Activated T-helper 1 cell treated with anti-CD3 and anti-CD28 coated beads, Interleukin-12 subunit alpha, Interleukin-12 subunit beta, Interleukin-2, Interleukin-4 antibody, amounts not matched to agents 30 ng/mL and 10 ng/mL and 1 ng/mL, durations not matched to agents 14 hours and 24 hours and 36 hours (primary cell): ENCODE measurements around the gene TEAD4. TPM values are rescaled to one million over a fixed set of nuclear protein-coding genes. Genes with fewer than 3 reads are reported as not detected.

ENCODE experiments used
- DNase-seq: peaks from one replicate; pipeline ENCODE4 v3.0.0; 2021; ENCODE audit warnings: low spot score
- H3K27ac Mint-ChIP-seq: one replicate; pipeline ENCODE4 v1.8.0; 2021; ENCODE audit warnings: mild to moderate bottlenecking, mixed read lengths
- H3K27me3 Mint-ChIP-seq: one replicate; pipeline ENCODE4 v1.8.0; 2022; ENCODE audit warnings: mild to moderate bottlenecking, moderate library complexity, mixed read lengths; ENCODE audit not compliant: insufficient read depth
- H3K36me3 Mint-ChIP-seq: one replicate; pipeline ENCODE4 v1.8.0; 2021; ENCODE audit warnings: low read depth, mixed read lengths
- H3K4me1 Mint-ChIP-seq: one replicate; pipeline ENCODE4 v1.8.0; 2021; ENCODE audit warnings: low read depth, mixed read lengths
- H3K4me3 Mint-ChIP-seq: one replicate; pipeline ENCODE4 v1.8.0; 2021; ENCODE audit warnings: mild to moderate bottlenecking, moderate library complexity, mixed read lengths
- H3K9me3 Mint-ChIP-seq: one replicate; pipeline ENCODE4 v1.8.0; 2021; ENCODE audit warnings: mixed read lengths
- intact Hi-C: fragments of 100-400 bp; cut with micrococcal nuclease; formaldehyde crosslinking; loops from one replicate; pipeline ENCODE4 v1.15.1; 2024
- total RNA-seq: library from RNA; stranded (reverse); gene quantifications from 2 replicates; pipeline ENCODE4 v1.2.3, GENCODE V29; 2022

The TEAD4 gene
- total RNA-seq, 1 donor from 2014 or later, result 11.5 TPM

DNA sequence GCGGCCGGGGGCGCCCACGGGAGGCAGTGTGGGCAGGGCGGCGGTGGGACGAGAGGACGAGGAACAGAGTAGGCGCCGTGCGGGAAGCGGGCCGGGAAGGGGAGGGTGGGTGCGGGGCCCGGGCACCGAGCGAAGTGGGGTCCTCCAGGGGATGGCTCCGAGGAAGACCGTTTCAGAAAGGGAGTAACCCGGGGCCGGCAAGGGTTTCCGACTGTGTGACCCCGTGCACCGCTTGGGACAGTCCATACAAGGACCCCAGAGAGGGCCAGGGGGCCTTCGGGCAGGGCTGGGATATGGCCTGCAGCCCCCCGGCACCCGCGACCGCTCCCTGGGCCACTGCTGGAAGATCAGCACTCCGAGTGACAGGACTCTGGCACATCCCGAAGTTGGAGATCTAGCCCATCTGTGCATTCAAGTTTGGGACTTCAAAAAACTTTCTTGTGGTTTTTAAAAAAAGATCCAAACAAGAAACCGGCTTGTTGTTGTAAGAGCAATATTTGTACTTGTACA is 118.4 kb downstream of the TEAD4 start:
- peaks cover 39% of the 10 kb centered on the region for H3K27me3 Mint-ChIP-seq
- DNase-seq, result no peak
- H3K27ac Mint-ChIP-seq, result no peak overlapping the region
- peak overlapping the region; percentile 75 for H3K4me3 Mint-ChIP-seq
- H3K36me3 Mint-ChIP-seq, result no peaks in the 10 kb centered on the region
- intact Hi-C loops, result loop anchor here (2.0 to 5.0 kb wide), 3 partner anchors 187 to 1245 kb away; partner anchors contain the start of genes ITFG2, TIGAR and TULP3
- H3K9me3 Mint-ChIP-seq, result no peaks in the 10 kb centered on the region
- H3K4me1 Mint-ChIP-seq, result peaks cover 10% of the 10 kb centered on the region

DNA sequence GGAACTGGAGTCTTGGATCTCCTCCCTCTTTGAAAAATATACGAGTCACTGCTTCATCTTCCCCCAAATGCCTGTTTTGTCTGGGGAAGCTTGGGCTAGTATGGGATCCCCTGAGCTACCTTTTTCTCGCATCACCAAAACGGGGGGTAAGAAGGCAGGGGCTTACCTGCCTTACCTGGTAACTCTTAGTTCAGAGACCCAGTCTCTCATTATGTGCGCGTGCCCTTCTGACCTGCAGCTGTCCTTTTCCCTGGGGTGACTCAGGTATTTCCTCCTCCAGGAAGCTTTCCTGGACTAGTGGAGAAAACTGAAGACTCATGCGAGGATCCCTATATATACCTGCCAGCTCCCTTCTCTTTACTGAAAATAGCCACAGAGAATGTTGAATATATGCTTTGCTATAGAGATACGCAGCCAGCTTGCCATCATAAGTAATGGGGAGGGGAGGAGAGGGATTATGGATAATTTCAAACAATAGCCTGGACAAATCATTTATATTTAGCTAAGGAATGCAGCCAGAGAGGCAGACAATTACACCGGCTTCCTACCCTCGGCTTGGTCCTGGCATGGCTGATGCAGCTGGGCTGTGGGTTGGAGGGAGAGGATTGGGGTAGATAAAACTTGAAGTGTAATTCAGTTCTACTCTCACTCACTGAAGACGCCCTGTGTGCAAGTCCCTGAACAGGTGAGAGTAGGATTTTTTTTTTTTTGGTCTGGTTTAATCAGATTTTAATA is 119.1 kb downstream of the TEAD4 start:
- intact Hi-C loops, result loop anchor here (5.0 kb wide), 1 partner anchor 1244 kb away; the partner anchor contains the start of gene TIGAR
- H3K27ac Mint-ChIP-seq, result no peak overlapping the region

DNA sequence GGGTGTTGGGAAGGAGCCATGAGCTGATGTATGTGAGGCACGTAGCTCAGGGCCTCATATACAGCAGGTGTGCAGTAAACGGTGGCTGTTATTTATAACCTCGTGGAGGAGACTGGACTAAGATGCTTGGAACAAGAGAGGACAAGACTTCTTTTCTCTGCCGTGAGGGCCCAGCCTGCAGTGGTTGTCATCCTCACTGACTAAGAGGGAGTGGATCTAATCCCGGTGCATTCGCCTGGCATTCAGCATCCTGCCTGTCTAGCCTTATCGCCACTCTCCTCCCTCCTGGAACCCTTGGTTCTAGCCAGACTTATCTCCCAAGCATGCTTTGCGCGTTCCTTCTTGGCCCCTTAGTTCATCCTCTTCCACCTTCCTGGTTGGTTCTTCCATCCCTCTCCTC is 121.9 kb downstream of the TEAD4 start:
- intact Hi-C loops, result no loop called here
- Mint-ChIP-seq H3K9me3 (no peaks in the 10 kb centered on the region), H3K4me3 (no peak overlapping the region), H3K4me1 (no peaks in the 10 kb centered on the region), H3K36me3 (no peaks in the 10 kb centered on the region), H3K27ac (no peak overlapping the region), H3K27me3 (peaks cover 30% of the 10 kb centered on the region)
- no peak for DNase-seq

More for the DNA sequence above, 119.1 kb downstream of the TEAD4 start:
- Mint-ChIP-seq H3K36me3 (no peaks in the 10 kb centered on the region), H3K9me3 (no peaks in the 10 kb centered on the region), H3K4me1 (peaks cover 8% of the 10 kb centered on the region), H3K27me3 (peaks cover 38% of the 10 kb centered on the region), H3K4me3 (peak overlapping the region; percentile 75)
- no peak for DNase-seq

GRCh38 chr12:3081886-3082285 is 122.7 kb downstream of the TEAD4 start:
- Mint-ChIP-seq H3K27ac (no peak overlapping the region), H3K4me1 (no peaks in the 10 kb centered on the region), H3K9me3 (no peaks in the 10 kb centered on the region), H3K36me3 (no peaks in the 10 kb centered on the region), H3K4me3 (no peak overlapping the region), H3K27me3 (peaks cover 29% of the 10 kb centered on the region)
- DNase-seq, result no peak
- intact Hi-C loops, result no loop called here

DNA sequence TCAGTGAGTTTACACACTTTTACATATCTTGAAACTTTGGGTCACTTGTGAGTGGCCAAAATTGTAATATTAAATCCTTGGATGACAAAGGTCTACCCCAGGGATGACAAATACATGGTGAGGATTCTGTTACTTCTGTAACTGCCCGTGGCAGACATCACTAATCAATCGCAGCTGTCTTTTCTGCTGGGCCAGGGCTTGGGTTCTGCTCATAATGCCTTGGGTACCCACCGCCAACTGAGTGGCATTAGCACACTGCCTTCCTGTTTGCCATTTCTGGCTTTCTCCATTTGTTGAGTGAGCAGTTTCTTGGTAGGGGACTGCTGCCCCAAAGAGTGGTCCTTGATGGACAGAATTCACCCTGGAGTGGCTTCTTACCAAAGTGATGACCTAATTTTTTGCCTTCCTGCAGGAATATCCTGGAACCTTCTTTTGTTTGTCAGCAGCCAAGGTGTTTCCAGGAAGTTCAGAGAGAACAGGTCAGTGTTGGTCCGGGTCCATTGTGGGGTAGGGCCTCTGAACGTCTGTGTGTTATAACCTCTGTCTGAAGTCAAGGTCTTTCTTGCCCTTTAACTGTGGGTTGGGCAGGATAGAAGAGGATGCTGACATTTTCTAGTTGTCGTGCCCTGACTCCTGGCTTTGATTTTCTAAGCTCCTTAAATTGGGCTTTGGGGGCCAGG is 124.2 kb downstream of the TEAD4 start:
- Mint-ChIP-seq H3K4me3 (no peak overlapping the region), H3K27me3 (peaks cover 22% of the 10 kb centered on the region), H3K4me1 (no peaks in the 10 kb centered on the region), H3K9me3 (no peaks in the 10 kb centered on the region), H3K36me3 (no peaks in the 10 kb centered on the region), H3K27ac (no peak overlapping the region)
- intact Hi-C loops, result no loop called here
- no peak for DNase-seq

DNA sequence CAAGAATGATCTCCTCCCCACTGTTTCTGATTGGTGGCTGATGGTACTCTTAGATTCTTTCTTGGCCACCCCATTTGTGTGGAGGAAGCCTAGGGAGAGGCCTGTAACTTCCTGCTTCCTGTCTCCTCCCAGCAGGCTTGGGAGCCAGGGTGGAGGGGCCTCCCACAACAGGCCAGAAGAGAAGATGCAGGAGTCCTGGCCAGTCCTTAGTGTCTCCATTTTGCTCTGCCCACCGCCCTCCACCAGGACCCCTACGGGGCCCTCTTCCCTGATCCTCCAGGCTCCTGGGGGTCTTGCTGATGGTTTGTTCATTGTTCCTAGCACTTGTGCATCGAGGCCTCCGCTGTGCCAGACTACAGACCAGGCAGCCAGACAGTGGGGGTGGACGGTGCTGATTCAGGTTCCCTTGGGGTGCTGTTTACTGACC is 124.7 kb downstream of the TEAD4 start:
- H3K4me1 Mint-ChIP-seq, result no peaks in the 10 kb centered on the region
- intact Hi-C loops, result no loop called here
- no peak for DNase-seq
- H3K27ac Mint-ChIP-seq, result no peak overlapping the region
- no peaks in the 10 kb centered on the region for H3K36me3 Mint-ChIP-seq
- H3K9me3 Mint-ChIP-seq, result no peaks in the 10 kb centered on the region
- no peak overlapping the region for H3K4me3 Mint-ChIP-seq
- H3K27me3 Mint-ChIP-seq, result peaks cover 17% of the 10 kb centered on the region

DNA sequence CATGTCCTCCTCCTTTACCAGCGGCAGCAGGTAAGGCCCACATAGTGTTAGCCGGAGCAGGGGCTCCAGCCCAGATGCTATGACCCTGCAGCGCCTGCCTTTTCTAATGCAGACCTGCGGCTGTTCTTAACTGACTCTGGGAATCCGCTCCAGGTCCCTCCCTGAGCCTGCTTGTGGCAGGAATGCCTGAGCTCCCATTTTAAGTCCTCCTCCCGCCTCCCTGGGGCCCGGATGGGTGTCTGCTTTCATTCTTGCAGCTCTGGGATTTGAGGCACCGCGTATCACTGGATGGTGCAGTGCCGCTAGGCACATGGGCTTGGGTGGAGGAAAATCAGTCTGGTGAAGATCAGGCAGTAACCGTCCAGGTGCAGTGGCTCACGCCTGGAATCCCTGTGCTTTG is 125.5 kb downstream of the TEAD4 start:
- Mint-ChIP-seq H3K27ac (no peak overlapping the region), H3K4me1 (no peaks in the 10 kb centered on the region), H3K36me3 (no peaks in the 10 kb centered on the region), H3K4me3 (no peak overlapping the region), H3K9me3 (no peaks in the 10 kb centered on the region), H3K27me3 (peaks cover 12% of the 10 kb centered on the region)
- DNase-seq, result no peak
- intact Hi-C loops, result no loop called here

- no peaks in the 10 kb centered on the region for H3K4me1 Mint-ChIP-seq
- H3K27me3 Mint-ChIP-seq, result peaks cover 12% of the 10 kb centered on the region
- no peak overlapping the region for H3K27ac Mint-ChIP-seq
- H3K9me3 Mint-ChIP-seq, result no peaks in the 10 kb centered on the region
- no peaks in the 10 kb centered on the region for H3K36me3 Mint-ChIP-seq
- no peak for DNase-seq
- intact Hi-C loops, result no loop called here
- no peak overlapping the region for H3K4me3 Mint-ChIP-seq
Observed at GRCh38 chr12:3085341-3086139, 126.3 kb downstream of the TEAD4 start.

GRCh38 chr12:3086211-3086610 is 127.0 kb downstream of the TEAD4 start:
- no peak for DNase-seq

DNA sequence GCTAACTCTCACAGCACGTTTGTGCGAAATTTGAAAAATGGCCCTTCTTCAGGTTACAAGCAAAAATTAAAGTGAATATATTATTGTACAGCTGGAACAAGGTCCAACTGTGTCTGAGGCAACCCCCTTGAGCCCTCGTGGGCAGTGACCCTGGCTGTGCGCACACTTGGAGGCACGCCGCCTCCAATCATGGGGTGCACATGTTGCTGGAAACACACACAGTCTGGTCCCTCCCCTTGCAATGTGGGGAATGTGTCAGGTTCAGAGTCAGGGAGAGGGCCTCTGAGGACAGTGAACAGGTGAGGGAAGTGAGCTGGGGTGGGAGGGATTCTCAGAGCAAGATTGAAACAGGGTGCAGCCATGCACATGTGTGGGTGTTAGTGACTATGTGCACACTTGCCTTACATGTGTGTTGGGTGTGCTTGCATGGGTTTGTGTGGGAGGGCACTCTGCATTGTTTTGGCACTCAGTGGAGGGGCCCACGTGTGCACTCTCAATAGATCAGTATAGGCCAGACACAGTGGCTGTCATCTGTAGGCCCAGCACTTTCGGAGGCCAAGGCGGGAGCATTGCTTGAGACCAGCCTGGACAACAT is 127.6 kb downstream of the TEAD4 start:
- H3K4me3 Mint-ChIP-seq, result no peak overlapping the region
- intact Hi-C loops, result no loop called here
- DNase-seq, result no peak
- H3K36me3 Mint-ChIP-seq, result no peaks in the 10 kb centered on the region
- no peaks in the 10 kb centered on the region for H3K4me1 Mint-ChIP-seq
- peaks cover 8% of the 10 kb centered on the region for H3K27me3 Mint-ChIP-seq
- no peaks in the 10 kb centered on the region for H3K9me3 Mint-ChIP-seq
- H3K27ac Mint-ChIP-seq, result no peak overlapping the region

More at GRCh38 chr12:3086211-3086610, 127.0 kb downstream of the TEAD4 start:
- H3K27me3 Mint-ChIP-seq, result peaks cover 9% of the 10 kb centered on the region
- H3K4me1 Mint-ChIP-seq, result no peaks in the 10 kb centered on the region
- H3K9me3 Mint-ChIP-seq, result no peaks in the 10 kb centered on the region
- H3K4me3 Mint-ChIP-seq, result no peak overlapping the region
- intact Hi-C loops, result no loop called here
- H3K27ac Mint-ChIP-seq, result no peak overlapping the region
- no peaks in the 10 kb centered on the region for H3K36me3 Mint-ChIP-seq

- no peak overlapping the region for H3K27ac Mint-ChIP-seq
- no peaks in the 10 kb centered on the region for H3K9me3 Mint-ChIP-seq
- no peak overlapping the region for H3K4me3 Mint-ChIP-seq
Observed at GRCh38 chr12:3087758-3088650, 128.8 kb downstream of the TEAD4 start.

DNA sequence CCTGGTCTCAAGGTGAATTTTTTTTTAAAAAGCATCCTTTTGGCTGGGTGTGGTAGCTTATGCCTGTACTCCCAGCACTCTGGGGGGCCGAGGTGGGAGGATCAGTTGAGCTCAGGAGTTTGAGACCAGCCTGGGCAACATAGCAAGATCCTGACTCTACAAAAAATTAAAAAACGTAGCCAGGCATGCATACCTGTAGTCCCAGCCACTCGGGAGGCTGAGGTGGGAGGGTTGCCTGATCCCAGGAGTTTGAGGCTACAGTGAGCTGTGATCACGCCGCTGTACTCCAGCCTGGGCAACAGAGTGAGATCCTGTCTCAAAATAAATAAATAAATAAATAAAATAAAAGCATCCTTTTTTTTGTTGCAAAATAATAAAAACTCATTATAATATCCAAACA is 130.4 kb downstream of the TEAD4 start:
- Mint-ChIP-seq H3K4me1 (no peaks in the 10 kb centered on the region), H3K27me3 (peaks cover 7% of the 10 kb centered on the region), H3K4me3 (no peak overlapping the region), H3K9me3 (no peaks in the 10 kb centered on the region), H3K36me3 (no peaks in the 10 kb centered on the region), H3K27ac (no peak overlapping the region)
- no peak for DNase-seq
- intact Hi-C loops, result no loop called here

More at GRCh38 chr12:3087758-3088650, 128.8 kb downstream of the TEAD4 start:
- intact Hi-C loops, result no loop called here
- Mint-ChIP-seq H3K36me3 (no peaks in the 10 kb centered on the region), H3K27me3 (peaks cover 7% of the 10 kb centered on the region), H3K4me1 (no peaks in the 10 kb centered on the region)
- no peak for DNase-seq
